GM18520 (cell line): Measurements from ENCODE around the gene USP36.
"Not testable (repeated sequence)": the region's sequence is repeated elsewhere in the genome, so short reads cannot be mapped to it uniquely, and the experiment has no call there.

Experiments used
- ATAC-seq: cut with Tn5 transposase; IDR thresholded peaks from one replicate; pipeline ENCODE4 v1.9.1; 2021; ENCODE audit not compliant: unreplicated experiment

USP36 gene

GRCh38 chr17:78774453-78774852 lies 66.2 kb downstream of the USP36 start:
- no peak for ATAC-seq

DNA sequence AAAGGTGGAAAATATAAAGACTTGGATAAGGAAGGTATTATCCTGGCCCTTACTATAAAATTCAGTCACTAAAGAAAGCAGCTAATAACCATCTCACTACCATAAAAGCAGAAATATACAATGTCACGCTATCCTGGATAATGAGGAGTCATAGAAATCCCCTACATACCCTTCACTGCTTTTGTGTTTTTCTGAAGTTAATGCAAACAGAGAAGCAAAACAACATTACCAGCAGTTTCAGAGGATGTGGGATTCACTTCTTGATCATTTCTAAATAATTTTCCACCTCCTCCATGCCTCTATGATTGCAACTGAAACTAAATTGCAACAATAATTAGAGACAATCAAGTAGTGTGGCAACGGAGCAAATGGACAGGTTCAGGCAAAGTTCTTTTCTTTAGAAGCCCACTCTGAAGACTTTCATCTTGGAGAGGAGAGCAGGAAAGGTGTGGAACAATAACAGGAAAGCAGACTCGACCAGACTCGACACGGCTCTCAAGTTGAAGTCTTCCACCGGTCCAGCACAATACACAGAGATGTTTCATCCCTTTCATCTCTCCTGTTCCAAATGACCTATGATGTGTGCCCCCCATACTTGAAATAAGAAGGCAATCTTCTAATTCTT lies 68.7 kb downstream of the USP36 start:
- ATAC-seq = no peak

DNA sequence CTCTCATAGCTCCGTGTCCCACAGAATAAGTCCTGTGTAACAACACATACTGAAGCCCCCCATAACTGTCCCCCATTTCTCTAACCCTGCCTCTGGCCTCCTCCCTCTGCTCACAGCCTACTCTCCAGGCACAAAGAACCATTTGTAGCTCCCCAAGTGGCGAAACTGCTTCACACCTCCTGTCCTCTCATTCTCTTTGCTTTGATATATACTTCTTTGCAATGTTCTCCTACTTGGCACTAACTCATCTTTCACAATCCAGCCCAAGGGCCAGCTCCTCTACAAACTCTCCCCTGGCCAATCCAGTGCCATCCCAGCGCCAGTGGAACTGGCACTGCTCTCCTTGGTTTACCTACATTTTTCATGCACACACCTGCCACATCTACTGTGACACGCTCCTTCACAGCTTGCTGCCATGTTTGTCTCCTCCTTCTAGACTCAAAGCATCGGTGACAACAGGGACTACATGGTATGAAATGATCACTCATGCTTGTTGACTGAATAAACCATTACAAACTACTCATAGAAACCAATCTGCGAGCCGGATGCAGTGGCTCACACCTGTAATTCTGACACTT lies 71.3 kb downstream of the USP36 start:
- no peak for ATAC-seq

DNA sequence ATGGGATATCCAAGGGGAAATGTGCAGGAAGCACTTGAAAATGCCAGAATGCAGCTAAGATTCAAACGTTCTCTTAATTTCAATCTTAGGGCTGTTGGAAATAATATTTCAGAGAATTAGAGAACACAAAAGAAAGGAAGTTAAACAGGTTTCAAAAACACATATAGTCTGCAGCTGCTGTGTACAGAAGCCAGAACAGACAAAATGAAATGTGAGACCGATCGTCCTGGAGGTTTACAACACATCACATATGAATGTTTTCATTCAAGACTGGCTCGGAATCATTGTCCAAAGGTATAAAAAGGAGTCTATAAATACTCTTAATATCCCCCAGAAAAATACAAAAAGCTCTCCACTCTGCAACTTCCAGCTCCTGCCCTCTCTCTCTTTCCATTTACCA lies 72.8 kb downstream of the USP36 start:
- ATAC-seq = no peak

DNA sequence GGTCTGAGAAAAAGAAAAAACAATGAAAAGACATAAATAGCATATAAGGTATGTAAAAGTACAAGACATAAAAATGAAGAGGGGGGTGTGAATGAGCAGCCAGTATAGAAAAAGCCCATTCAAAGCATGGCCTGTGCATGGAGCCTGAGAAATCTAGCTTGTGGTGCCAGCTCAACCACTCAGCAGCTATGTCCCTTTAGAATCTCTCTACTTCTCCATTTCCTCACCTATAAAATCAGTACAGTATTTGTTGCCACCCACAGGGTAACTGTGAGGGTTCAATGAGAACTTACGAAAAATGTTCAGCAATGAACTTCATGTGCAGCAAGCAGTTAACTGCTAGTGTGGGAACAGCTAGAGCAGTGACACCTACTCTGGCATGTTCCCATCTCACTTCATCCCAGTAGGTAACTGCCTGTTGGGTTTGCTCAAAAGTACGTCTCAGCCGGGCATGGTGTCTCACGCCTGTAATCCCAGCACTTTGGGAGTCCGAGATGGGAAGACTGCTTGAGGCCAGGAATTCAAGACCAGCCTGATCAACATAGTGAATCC lies 73.8 kb downstream of the USP36 start:
- ATAC-seq = no peak

DNA sequence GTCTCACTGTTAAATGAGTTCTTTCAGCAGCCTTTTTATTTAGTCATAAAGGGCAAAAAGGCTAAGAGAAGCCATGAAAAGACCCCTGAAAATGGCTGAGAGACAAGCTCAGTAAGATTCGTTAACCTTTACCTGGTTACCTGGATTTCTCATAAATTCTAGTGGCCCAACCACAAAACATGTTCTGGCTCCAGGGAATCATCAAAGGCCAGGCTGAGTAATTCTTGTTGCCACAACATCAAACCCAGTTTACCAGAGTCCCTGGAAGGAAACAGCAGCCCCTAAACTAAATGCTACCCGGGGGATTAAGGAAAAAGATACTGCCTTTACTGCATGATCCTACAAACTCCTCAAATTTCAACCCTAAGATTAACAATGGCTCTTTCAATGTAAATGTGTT lies 74.4 kb downstream of the USP36 start:
- no peak for ATAC-seq

DNA sequence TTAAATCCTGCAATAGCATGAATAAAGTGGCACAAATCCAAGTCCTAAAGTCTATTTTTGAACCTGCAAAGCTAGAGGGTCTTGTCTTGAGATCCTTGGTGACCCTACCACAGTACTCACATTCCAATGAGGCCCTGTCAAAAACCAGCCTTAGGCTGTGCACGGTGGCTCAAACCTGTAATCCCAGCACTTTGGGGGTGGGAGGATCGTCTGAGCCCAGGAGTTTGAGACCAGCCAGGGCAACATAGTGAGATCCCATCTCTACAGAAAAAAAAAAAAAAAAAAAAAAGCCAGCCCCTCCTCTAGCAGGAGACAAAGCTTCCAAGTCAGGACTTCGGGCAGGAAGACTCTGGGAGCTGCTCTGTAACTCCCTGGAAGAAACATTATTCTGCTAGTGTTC lies 74.8 kb downstream of the USP36 start:
- no peak for ATAC-seq

DNA sequence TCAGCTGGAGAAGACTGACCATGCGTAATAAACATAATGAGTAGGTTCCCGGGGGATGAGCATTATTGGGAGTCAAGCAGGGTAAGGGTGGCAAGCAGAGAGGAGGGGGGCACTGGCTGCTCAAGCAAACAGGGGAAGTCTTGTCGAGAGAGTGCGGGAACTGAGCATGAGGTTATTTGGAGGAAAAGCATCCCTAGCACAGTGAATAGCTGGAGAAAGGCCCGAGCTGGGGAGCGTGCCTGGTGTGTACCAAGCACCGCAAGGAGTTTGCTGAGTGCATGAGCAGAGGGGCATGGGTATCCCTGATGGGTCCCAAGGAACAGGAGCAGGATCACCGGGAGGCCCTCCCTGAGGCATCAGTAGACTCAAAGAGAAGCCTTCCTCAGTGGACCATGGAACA lies 75.7 kb downstream of the USP36 start:
- no peak for ATAC-seq

- ATAC-seq = no peak
Observed at GRCh38 chr17:78763561-78763960, 77.1 kb downstream of the USP36 start.

GRCh38 chr17:78761789-78762406 lies 78.7 kb downstream of the USP36 start:
- ATAC-seq = no peak

- no peak for ATAC-seq
Observed at GRCh38 chr17:78759969-78760352, 80.7 kb downstream of the USP36 start.

DNA sequence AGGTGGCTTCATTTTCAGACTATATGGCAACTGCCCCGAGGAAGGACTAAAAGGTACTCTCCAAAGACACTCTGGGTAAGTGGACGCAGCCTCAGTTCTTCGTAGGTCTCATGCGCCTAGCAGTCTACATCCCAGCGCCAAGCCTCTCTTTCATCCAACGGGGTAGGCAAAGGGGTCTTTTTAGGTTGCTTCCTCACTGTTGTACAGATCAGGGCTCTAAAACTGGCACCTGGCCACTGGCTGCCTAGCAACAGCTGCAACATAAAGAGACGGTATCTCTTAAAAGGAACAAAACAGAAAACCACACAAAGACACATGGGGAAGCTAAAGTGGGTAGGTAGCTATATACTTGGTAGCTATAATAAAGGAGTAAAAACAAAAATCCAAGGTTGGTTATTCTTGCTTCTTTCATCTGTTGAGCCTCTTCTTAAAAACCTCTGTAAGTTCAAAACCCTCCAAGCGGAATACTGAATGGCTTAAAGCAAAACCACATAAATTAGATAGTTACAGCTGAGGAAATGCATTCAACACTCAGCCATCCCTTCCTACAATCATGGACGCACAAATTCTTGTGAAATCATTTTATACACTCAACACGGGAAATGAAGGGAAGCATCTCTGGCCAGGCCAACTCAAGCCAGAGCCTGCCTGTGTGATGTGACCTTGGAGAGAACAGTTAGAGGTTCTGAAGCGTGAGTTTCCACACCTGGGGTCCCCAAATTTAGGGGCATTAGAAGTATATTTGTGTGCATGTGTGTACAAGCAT lies 81.2 kb downstream of the USP36 start:
- no peak for ATAC-seq

- ATAC-seq = no peak
Observed at GRCh38 chr17:78753316-78754250, 87.0 kb downstream of the USP36 start.

DNA sequence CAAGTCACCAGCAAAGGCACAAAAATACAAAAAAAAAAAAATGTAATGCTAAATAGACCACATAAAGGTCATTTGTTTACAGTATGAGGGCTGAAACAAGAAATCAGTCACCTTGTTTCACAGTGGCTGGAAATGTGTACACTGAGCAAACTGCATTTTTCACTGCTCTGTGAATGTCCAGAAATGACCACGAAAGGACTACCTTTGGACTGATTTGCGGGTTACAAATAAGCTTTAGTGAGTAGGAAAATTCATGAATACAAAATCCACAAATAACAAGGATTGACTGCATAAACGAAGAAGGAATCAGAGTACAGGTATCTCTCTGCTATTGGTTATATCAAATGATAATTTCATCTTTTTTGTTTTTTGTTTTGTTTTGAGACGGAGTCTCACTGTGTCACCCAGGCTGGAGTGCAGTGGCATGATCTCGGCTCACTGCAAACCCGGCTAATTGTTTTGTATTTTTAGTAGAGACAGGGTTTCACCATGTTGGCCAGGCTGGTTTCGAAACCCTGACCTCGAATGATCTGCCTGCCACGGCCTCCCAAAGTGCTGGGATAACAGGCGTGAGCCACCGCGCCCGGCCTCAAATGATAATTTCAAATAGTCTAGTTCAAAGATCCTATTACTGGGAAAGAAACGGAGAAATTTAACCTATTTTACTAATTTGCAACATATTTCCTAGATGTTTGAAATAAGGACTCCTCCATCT lies 89.0 kb downstream of the USP36 start:
- no peak for ATAC-seq

- not testable (repeated sequence) for ATAC-seq
Observed at GRCh38 chr17:78751000-78751399, 89.6 kb downstream of the USP36 start.

DNA sequence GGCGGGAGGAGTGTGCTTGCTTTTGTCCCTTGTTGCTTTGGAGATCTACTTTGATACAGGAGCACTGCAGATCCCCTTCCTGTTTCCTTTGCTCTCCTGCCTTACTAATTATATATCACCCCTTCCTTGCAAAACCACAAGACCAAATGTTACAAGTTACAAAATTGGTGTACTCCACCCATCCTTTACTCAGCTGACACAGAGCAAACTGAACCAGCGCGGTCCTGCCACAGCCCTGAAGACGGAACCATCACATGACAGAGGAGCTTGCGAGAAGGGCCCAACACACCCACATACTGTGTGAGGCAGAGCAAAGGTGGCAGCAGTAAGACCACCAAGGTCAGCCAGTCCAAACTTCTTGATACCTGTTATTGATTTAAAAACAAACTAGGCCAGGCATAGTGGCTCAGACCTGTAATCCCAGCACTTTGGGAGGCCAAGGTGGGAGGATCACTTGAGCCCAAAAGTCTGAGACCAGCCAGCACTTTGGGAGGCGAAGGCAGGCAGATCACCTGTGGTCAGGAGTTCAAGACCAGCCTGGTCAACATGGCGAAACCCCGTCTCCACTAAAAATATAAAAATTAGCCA lies 91.8 kb downstream of the USP36 start:
- ATAC-seq = peak; percentile 33

DNA sequence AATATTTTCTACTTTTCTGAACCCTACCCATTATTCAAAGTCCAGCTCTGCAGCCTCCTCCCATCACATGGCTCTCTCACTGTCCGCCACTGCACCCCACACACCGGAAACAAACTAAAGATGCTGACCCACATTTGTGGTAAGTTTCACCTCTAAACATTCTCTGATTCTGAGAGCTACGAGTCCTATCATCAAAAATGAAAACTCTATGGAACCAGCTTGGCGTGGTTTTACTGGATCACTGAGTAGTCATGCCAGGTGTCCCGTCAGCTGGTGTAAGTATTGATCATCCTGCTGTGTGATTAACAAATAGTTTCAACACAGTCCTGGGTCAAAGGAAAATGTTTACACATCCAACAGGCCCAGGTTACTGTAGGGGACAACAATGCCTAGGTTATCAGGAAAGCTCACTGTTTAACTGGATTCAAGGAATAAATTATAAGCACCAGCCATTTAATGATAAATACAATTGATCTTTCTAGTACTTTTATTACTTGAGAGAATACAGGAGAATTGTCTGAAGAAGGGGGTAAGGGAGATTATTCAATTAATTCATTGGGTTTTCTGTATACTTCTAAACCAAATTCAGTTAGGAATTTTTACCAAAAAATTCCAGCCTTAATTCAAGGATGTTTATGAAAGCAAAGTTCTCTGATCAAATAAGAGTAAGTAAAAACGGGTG lies 92.4 kb downstream of the USP36 start:
- no peak for ATAC-seq

- ATAC-seq = no peak
Observed at GRCh38 chr17:78747488-78747887, 93.1 kb downstream of the USP36 start.

GRCh38 chr17:78746949-78747269 lies 93.7 kb downstream of the USP36 start:
- no peak for ATAC-seq
